Stimulated activated CD4-positive, alpha-beta T cell treated with anti-CD3 and anti-CD28 coated beads, TNF-alpha, amount 100 ng/mL, for 4 hours (primary cell): ENCODE measurements around the gene CETN1.

ENCODE experiments used
- DNase-seq, 3 experiments: peaks; one replicate each; pipeline ENCODE4 v3.0.0-alpha.2; 2020; ENCODE audit warnings: low read depth in 3 of 3

The CETN1 gene

DNA sequence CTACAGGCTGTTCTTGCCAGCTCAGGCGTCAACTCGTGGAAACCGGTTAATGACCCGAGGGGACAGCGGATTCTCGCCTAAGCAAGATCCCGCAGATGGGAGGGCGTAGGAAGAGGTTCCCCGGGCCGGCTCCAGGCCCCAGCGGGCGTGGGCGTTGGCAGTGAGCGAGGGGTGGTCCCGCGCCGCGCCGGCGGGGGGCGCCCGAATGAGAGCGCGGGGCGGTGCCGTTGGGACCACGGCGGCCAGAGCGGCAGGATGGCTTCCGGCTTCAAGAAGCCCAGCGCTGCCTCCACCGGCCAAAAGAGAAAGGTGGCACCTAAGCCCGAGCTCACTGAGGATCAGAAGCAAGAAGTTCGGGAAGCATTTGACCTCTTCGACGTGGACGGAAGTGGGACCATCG lies at the start of gene CETN1:
CETN1 (plus strand) TSS at position 227 of the 400 bp plus-strand sequence; CDS start at position 256, 29 bp downstream.
- DNase-seq: no peak

DNA sequence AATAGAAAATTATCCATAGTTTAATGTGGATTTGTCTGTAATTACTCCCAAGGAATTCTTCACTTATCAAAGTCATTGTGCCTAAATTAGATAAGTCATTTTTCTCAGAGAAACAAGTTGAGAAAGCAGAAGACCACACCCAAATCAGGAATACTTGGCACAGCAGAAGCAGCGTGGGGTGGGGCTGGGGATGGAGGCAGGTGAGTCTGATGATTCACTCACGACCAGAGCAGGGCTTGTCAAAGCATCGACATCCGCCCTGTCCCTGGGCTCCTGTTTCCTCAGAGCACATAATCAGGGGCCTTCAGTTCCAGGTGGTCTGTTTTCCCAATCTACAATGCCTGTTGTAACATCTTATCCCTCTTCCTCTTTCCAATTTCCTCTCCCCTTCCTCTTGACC lies 48.2 kb upstream of the CETN1 start:
- DNase-seq: no peak

- no peak for DNase-seq
These were observed 47.5 kb upstream of the CETN1 start for GRCh38 chr18:532632-533031.

- no peak for DNase-seq
These were observed 46.1 kb upstream of the CETN1 start for GRCh38 chr18:533995-534601.

DNA sequence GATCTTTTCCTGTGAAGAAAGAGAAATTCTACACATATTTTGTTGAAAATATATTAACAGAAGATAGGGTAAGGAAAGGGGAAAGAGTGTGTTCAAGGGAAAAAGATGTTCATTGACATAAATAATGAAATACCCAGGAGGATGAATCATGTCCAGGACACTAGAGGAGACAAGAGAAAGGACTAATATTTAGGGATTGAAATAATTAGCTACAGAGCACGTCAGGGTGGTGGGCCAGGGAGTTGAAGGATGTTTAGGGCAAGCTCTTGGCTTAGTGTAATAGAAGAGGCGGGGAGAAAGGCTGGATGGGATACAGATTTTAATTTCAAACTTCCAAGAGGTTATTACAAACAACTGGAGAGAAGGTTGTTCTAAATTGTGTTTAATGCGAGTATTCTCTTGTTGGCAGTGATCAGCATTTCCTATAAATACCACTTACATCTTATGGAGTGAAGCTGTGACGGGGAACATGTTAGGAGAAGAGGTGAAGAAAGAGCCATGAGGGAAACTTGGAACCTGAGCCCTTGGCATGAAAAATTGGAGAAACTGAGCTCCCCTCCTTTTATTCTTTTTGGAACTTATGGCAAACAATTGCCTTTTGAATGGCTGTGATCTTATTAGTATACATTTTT lies 36.6 kb upstream of the CETN1 start:
- DNase-seq: no peak

GRCh38 chr18:549967-550366 lies 30.2 kb upstream of the CETN1 start:
- no peak for DNase-seq

DNA sequence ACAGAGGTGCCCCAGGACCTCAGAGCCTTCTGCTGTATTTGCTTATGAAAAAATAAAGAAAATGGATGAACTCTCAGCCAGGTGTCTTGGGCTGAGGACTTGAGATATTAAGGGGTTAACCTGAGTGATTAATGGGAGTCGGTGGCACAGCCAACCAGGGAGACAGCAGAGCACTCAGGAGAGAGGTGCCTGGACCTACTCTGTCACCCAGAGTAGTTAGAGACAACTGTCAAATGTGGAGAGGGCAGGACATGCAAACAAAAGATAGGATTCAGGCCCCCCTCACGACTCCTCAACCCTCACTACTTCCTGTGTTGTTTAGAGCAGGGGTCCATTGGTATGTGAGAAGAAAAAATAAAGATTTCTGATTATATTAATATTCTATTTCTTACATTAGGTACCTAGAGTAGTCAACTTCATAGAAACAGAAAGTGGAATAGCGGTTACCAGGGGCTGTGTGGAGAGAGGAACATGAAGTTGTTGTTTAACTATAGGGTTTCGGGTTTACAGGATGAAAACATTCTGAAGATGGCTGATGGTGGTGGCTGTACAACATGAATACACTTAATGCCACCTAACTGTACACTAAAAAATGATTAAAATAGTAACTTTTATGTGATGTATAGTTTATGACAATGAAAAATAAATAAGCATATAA lies 28.6 kb upstream of the CETN1 start:
- no peak for DNase-seq

- DNase-seq: no peak
These were observed 24.3 kb upstream of the CETN1 start for GRCh38 chr18:555705-556457.

- DNase-seq: no peak
These were observed 15.2 kb upstream of the CETN1 start for GRCh38 chr18:564708-565561.

DNA sequence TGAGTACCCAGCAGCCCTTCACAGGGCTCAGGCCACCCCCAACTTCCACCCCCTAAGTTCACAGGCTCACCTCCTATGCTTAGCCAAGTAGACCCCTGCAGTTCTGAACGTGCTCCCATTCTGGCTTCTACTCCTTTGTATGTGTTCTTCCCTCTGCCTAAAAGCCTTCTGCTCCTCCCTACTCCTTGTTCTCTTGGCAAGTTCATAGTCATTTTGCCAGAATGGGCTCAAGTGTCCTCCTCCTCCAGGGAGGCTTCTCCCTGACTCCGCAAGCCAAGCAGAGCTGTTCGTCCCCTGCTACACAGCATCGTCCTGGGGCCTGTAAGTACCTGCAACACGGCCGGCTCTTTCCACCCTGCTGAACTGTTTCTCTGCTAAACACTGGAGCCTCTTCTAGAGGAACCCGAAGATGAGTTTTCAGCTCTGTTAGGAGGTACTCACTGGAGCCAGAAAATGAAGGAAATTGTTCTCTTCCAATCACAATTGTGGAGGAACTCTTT lies 14.6 kb upstream of the CETN1 start:
- DNase-seq: no peak

GRCh38 chr18:567122-567521 lies 13.1 kb upstream of the CETN1 start:
- DNase-seq: no peak

DNA sequence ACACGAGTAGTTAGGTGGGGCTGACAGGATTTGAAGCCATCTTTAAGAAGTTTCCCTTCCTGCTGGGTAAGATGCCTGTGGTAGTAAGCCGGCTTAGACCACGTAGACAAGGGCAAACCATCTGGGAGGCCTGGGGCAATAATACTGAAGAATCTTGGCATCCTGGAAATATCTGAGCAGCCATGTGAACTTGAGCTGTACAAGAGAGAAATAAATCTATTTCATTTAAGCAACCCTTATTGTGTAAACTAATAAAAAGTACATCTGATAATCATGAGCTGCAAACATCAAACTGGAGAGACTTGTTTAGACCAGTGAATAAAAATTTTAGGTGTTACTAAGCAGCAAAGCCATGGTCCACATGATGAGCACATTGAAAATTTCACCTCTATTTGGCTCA lies 11.4 kb upstream of the CETN1 start:
- DNase-seq: no peak

DNA sequence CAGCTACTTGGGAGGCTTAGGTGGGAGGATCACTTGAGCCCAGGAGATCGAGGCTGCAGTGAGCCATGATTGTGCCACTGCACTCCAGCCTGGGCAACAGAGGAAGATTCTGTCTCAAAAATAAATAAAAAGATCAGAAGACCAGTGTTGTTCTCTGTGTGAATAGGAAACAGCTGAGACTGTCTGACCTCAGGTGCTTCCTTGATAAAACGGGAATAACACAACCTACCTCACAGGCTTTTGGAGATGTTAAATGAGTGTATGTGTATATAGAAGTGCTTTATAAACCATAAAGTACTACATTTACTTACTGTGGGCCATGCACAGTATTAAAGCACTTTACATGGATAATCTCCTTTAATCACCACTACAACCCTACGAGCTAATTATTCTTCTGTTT lies 9.9 kb upstream of the CETN1 start:
- no peak for DNase-seq

DNA sequence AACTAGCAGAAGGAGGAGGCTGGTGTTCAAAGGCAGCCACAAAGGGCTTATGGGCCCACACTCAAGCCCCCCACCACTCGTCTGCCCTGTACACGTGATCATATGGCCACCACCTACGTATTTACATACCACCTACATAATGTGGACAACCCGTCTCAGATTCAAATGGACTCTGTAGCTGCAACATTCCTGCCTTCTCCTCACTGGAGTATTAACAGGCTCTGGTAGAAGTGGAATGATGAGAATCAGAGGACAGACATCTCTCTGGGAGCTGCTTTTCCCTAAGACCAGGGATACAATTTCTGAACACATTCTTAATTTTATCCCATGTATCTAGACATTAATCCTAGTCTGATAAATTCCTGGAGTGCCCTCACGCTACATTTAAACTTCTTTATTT lies 9.5 kb upstream of the CETN1 start:
- no peak for DNase-seq

- DNase-seq: no peak
These were observed 7.9 kb upstream of the CETN1 start for GRCh38 chr18:572091-572830.

DNA sequence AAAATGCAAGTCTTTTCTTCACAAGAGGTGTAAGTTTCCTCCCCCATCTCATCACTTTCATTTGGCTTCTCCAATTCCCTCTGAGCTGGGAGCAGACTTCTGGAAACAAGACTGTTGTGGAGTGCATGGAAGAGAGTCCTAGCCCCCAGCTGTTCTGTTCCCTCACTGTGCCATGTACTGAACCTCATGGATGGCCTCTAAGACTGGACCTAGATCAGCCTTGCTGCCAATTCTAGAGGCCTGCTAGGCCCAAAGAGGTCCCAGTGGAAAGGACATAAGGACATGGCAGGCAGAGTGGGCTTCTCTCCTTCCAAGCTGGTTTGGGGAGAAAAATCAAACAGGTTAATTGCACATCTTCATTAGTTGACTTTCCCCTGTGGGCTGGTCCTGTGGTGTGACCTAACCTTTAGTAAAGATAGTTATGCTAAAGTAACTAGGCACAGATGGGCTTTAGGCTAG lies 7.3 kb upstream of the CETN1 start:
- no peak for DNase-seq

DNA sequence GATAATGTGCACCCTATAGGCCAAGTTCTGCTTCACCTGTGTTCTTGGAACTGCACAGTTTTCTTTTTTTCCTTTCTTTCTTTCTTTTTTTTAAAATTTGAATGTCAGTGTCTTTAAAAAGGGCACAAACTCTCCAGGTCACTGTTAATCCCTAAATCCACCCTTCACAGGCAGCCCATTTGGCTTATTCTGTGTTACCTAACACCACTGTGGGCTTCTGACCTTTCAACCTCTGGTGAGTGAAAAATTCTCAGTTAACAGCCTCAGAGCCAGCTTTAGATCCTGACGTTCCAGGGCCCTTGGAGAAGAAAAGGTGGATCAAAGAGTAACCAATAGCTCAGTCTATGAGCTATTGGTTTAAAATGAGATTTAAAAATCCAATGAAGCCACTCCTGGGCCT lies 6.8 kb upstream of the CETN1 start:
- no peak for DNase-seq

DNA sequence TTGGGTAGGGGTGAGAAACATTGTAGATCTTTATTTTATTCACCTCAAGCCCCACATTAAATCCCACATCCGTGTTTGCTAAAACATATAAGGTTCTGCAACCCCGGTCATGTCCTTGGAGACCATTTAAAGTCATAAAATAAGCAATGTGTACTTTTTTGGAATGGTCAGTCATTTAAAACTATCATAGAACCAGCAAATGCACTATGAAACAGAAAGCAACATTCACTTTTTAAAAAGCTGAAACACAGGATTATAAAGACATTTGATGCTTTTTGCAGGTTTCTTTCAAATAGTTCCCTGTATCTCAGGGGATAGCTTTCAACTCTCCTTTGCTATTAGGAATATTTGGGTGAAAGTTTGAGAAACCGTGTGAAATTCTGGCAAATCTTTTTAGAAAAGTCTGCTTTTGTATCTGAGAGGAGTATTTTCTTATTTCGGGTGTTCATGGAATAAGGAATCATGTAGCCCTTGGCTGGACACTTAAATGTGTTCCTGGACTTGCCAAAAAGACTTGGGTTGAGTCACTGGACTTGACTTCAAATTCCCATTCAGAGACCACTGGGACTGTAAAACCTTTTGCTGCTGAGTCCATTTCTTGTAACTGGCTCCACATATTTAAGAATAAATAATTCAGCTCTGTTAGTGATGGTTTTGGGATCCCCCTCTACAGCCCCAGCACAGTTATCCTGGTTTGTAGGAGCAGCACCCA lies 5.9 kb upstream of the CETN1 start:
- no peak for DNase-seq

DNA sequence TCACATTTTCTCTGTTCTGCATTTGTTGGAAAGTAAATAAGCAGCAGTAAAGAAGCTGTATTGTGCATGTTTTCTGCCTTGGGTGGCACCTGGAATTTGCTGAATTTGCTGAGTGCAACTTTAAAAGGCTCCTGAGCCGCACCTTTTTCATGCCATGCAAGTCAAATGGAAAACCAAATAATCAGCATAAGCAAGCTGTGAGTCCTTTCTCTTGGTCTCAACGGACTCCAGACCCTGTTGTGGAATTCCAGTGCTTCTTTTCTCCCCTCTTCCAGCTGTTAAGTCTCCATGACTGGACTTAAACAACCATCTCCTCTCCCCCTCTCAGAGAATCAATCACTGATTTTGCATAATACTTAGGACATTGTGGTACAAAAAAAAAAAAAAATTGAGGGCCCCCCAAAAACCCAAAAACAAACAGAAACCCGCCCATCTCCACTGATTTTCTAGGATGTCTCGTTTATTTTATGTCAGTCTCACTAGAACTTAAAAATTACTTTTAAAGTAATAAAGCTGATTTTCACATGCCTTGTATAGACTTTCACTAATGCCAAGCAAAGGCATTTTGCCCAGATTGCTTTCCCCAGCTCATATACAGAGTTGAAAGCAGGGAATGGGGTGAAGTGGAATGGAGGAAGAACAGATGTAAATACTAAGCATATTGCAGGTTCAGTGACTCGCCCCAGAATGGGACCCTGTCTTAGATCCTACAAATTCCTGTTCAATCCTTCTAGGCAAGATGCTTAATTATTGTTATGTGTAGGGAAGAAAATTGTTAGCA lies 5.1 kb upstream of the CETN1 start:
- DNase-seq: no peak
